Measurements from ENCODE around the gene CPNE7. TPM values are rescaled to one million over a fixed set of nuclear protein-coding genes. Genes with fewer than 3 reads are reported as not detected.
"Not testable (repeated sequence)": the region's sequence is repeated elsewhere in the genome, so short reads cannot be mapped to it uniquely, and the experiment has no call there.

CPNE7 gene
- total RNA-seq, 1 experiment from 2014 or later = 3.7 TPM

DNA sequence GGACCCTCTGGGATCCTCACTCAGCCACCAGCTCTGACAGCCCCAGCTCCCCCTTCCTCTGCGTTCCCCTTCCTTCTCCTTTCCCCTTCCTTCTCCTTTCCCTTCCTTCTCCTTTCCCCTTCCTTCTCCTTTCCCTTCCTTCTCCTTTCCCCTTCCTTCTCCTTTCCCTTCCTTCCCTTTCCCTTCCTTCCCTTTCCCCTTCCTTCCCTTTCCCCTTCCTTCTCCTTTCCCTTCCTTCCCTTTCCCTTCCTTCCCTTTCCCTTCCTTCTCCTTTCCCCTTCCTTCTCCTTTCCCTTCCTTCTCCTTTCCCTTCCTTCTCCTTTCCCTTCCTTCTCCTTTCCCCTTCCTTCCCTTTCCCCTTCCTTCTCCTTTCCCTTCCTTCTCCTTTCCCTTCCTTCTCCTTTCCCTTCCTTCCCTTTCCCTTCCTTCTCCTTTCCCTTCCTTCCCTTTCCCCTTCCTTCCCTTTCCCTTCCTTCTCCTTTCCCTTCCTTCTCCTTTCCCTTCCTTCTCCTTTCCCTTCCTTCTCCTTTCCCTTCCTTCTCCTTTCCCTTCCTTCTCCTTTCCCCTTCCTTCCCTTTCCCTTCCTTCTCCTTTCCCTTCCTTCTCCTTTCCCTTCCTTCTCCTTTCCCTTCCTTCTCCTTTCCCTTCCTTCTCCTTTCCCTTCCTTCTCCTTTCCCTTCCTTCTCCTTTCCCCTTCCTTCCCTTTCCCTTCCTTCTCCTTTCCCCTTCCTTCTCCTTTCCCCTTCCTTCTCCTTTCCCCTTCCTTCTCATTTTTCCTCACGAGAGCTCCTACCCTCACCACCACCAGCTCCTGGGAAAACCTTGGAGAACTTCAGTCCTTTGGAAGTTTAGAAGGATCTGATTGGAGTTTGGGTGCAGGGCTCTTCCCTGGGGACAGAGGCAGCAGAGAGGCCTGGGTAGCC, 59.2 kb downstream of the CPNE7 start:
- H3K4me1 ChIP-seq (ENCODE audit: low read length); H3K9me2 ChIP-seq (replicated peaks; ENCODE audit: insufficient read depth, low read length); H3K27me3 ChIP-seq (ENCODE audit: low read length); H3K9ac ChIP-seq (ENCODE audit: low read length); H3K4me3 ChIP-seq (ENCODE audit: low read length); H3K27ac ChIP-seq (ENCODE audit: low read length); H3K4me2 ChIP-seq (ENCODE audit: low read depth, low read length, poor library complexity, severe bottlenecking); H3K79me2 ChIP-seq (ENCODE audit: low read length); H2AFZ ChIP-seq (ENCODE audit: low read length); DNase-seq; H3K9me3 ChIP-seq (ENCODE audit: low read length); H3K36me3 ChIP-seq (ENCODE audit: insufficient read depth, low read length); H4K20me1 ChIP-seq (ENCODE audit: insufficient read depth, low read depth, low read length): not testable (repeated sequence)

DNA sequence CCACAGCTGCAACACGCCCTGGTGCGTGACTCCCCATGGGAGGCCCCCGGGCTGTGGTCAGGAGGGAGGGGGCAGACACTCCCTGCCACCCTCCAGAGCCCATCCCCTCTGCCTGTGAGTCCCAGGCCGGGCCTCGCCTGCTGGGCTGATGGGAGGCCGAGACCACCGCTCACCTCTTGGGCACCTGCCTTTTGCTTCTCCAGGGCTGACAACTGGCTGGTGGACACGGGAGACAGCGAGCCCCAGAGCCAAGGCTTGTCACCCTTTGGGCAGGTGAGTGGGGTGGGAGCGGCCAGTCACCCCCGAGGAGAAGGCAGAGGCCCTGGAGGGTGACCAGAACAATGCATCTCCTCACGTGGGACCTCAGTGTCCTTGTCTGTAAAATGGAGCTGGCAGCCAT, 61.1 kb downstream of the CPNE7 start:
- Histone ChIP-seq H3K27me3 (ENCODE audit: low read length) (no peaks in the 10 kb centered on the region), H3K36me3 (ENCODE audit: insufficient read depth, low read length) (no peaks in the 10 kb centered on the region), H3K9me3 (ENCODE audit: low read length) (no peaks in the 10 kb centered on the region), H3K9ac (ENCODE audit: low read length) (no peak overlapping the region), H3K27ac (ENCODE audit: low read length) (no peak overlapping the region), H3K79me2 (ENCODE audit: low read length) (no peaks in the 10 kb centered on the region), H3K9me2 (replicated peaks; ENCODE audit: insufficient read depth, low read length) (no peaks in the 10 kb centered on the region), H2AFZ (ENCODE audit: low read length) (no peak overlapping the region), H3K4me2 (ENCODE audit: low read depth, low read length, poor library complexity, severe bottlenecking) (no peak overlapping the region), H3K4me1 (ENCODE audit: low read length) (no peaks in the 10 kb centered on the region), H3K4me3 (ENCODE audit: low read length) (no peak overlapping the region), H4K20me1 (ENCODE audit: insufficient read depth, low read depth, low read length) (0 out of 2 replicates have a peak, but pooled peaks cover 2% of the 10 kb centered on the region)
- no peak for DNase-seq

DNA sequence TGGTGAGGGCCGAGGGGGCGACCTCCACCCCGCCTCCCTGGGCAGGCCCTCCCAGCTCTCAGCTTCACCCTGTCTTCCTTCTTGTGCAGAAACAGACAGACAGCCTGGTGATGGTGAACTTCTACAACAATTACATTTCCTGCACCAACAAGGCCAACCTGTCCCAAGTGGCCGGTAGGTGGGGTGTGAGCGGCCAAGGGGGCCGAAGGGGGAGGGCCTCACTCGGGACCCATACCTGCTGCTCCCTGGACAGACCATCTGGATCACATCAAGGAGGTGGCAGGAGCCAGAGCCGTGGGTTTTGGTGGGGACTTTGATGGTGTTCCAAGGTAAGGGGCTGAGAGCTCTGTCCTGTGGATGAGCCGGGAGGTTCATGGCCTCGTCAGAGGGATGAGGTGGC, 61.8 kb downstream of the CPNE7 start:
- no peaks in the 10 kb centered on the region for H3K27me3 ChIP-seq (ENCODE audit: low read length)
- no peaks in the 10 kb centered on the region for H3K36me3 ChIP-seq (ENCODE audit: insufficient read depth, low read length)
- H3K9me3 ChIP-seq (ENCODE audit: low read length) = no peaks in the 10 kb centered on the region
- H3K9me2 ChIP-seq (replicated peaks; ENCODE audit: insufficient read depth, low read length) = no peaks in the 10 kb centered on the region
- no peak overlapping the region for H3K4me3 ChIP-seq (ENCODE audit: low read length)
- H3K4me2 ChIP-seq (ENCODE audit: low read depth, low read length, poor library complexity, severe bottlenecking) = no peak overlapping the region
- DNase-seq = peak; percentile 53
- no peak overlapping the region for H3K9ac ChIP-seq (ENCODE audit: low read length)
- no peaks in the 10 kb centered on the region for H3K79me2 ChIP-seq (ENCODE audit: low read length)
- no peak overlapping the region for H3K27ac ChIP-seq (ENCODE audit: low read length)
- H3K4me1 ChIP-seq (ENCODE audit: low read length) = no peaks in the 10 kb centered on the region
- 0 out of 2 replicates have a peak, but pooled peaks cover 4% of the 10 kb centered on the region for H4K20me1 ChIP-seq (ENCODE audit: insufficient read depth, low read depth, low read length)
- no peak overlapping the region for H2AFZ ChIP-seq (ENCODE audit: low read length)

- 0 out of 2 replicates have a peak, but pooled peaks cover 4% of the 10 kb centered on the region for H4K20me1 ChIP-seq (ENCODE audit: insufficient read depth, low read depth, low read length)
These were observed 62.9 kb downstream of the CPNE7 start for GRCh38 chr16:89638455-89638854.

DNA sequence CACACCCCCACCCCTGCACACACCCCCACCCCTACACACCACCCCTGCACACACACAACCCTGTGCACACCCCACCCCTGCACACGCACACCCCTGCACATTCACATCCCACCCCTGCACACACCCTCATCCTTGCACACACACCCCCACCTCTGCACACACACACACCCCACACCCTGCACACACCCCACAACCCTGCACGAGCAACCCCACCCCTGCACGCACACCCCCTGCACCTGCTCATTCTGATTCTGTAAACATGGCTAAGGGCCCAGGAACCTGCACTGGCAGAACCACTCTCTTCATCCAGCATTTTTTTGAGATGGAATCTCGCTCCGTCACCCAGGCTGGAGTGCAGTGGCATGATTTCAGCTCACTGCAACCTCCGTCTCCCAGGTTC, 63.8 kb downstream of the CPNE7 start:
- Histone ChIP-seq H3K4me1 (ENCODE audit: low read length) (no peaks in the 10 kb centered on the region), H3K79me2 (ENCODE audit: low read length) (no peaks in the 10 kb centered on the region)

More at GRCh38 chr16:89638455-89638854, 62.9 kb downstream of the CPNE7 start:
- Histone ChIP-seq H3K4me1 (ENCODE audit: low read length) (no peaks in the 10 kb centered on the region), H2AFZ (ENCODE audit: low read length) (no peak overlapping the region), H3K9me3 (ENCODE audit: low read length) (no peaks in the 10 kb centered on the region), H3K36me3 (ENCODE audit: insufficient read depth, low read length) (no peaks in the 10 kb centered on the region), H3K4me2 (ENCODE audit: low read depth, low read length, poor library complexity, severe bottlenecking) (no peak overlapping the region), H3K27ac (ENCODE audit: low read length) (no peak overlapping the region), H3K4me3 (ENCODE audit: low read length) (no peak overlapping the region), H3K79me2 (ENCODE audit: low read length) (no peaks in the 10 kb centered on the region), H3K9ac (ENCODE audit: low read length) (no peak overlapping the region), H3K9me2 (replicated peaks; ENCODE audit: insufficient read depth, low read length) (no peaks in the 10 kb centered on the region), H3K27me3 (ENCODE audit: low read length) (no peaks in the 10 kb centered on the region)
- no peak for DNase-seq

DNA sequence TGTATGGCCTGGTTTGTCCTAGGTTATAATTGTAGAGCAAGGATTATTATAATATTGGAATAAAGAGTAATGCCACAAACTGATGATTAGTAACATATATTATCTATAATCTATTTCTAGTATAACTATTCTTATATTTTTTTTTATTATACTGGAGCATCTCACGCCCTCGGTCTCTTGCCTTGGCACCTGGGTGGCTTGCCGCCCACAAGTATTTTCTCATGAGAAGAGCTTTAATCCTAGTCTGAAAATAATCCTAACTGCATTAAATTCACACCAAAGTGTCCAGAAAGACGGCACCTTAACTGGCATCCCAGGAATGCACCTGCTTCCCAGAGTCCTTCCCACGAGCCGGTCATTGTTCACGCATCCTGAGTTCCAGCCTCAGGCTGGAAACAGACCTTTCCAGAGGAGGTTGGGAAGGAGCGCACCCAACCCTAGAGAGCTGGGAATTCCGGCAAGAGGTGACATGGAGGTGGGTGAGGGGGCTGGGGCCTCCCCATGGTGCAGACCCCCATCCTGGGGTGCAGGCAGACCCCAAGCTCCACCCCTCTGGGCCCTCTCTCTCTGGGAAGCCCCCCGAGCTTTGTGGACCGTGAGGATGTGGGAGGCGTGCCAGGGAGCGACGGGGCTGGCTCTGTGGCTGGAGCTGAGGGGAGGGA, 66.0 kb downstream of the CPNE7 start:
- no peak for DNase-seq
- H3K79me2 ChIP-seq (ENCODE audit: low read length) = no peaks in the 10 kb centered on the region
- H3K9me3 ChIP-seq (ENCODE audit: low read length) = no peaks in the 10 kb centered on the region
- no peaks in the 10 kb centered on the region for H3K4me1 ChIP-seq (ENCODE audit: low read length)
- no peaks in the 10 kb centered on the region for H3K27me3 ChIP-seq (ENCODE audit: low read length)
- H3K27ac ChIP-seq (ENCODE audit: low read length) = no peak overlapping the region
- H3K36me3 ChIP-seq (ENCODE audit: insufficient read depth, low read length) = no peaks in the 10 kb centered on the region
- H3K9ac ChIP-seq (ENCODE audit: low read length) = no peak overlapping the region
- no peak overlapping the region for H2AFZ ChIP-seq (ENCODE audit: low read length)
- H4K20me1 ChIP-seq (ENCODE audit: insufficient read depth, low read depth, low read length) = peaks cover 7% of the 10 kb centered on the region; the same call in 1 of the 2 replicates
- H3K9me2 ChIP-seq (replicated peaks; ENCODE audit: insufficient read depth, low read length) = no peaks in the 10 kb centered on the region
- no peak overlapping the region for H3K4me3 ChIP-seq (ENCODE audit: low read length)
- H3K4me2 ChIP-seq (ENCODE audit: low read depth, low read length, poor library complexity, severe bottlenecking) = no peak overlapping the region

More for the DNA sequence above, 63.8 kb downstream of the CPNE7 start:
- H3K36me3 ChIP-seq (ENCODE audit: insufficient read depth, low read length) = no peaks in the 10 kb centered on the region
- H3K4me3 ChIP-seq (ENCODE audit: low read length) = no peak overlapping the region
- H3K9ac ChIP-seq (ENCODE audit: low read length) = no peak overlapping the region
- no peaks in the 10 kb centered on the region for H3K27me3 ChIP-seq (ENCODE audit: low read length)
- DNase-seq = no peak
- no peak overlapping the region for H2AFZ ChIP-seq (ENCODE audit: low read length)
- H3K9me3 ChIP-seq (ENCODE audit: low read length) = no peaks in the 10 kb centered on the region
- H3K9me2 ChIP-seq (replicated peaks; ENCODE audit: insufficient read depth, low read length) = no peaks in the 10 kb centered on the region
- no peak overlapping the region for H3K27ac ChIP-seq (ENCODE audit: low read length)
- H3K4me2 ChIP-seq (ENCODE audit: low read depth, low read length, poor library complexity, severe bottlenecking) = no peak overlapping the region
- H4K20me1 ChIP-seq (ENCODE audit: insufficient read depth, low read depth, low read length) = 0 out of 2 replicates have a peak, but pooled peaks cover 7% of the 10 kb centered on the region

DNA sequence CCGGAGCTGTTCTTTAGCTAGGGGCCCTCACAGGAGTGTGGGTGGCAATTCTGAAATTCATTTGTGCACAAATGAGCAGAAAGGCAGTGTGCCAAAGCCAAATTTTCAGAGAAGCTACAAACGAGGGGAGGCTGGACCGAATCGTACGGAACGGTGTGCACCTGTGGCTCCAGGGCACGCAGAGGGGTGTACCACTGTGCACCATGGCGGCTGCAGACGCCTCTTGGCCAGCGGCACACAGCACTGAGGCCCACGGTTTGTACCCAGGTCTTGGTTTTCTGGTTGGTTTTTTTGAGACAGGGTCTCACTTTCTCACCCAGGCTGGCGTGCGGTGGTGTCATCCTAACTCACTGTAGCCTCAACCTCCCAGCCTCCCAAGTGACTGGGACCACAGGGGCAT, 67.0 kb downstream of the CPNE7 start:
- Histone ChIP-seq H3K9ac (ENCODE audit: low read length) (no peak overlapping the region), H3K79me2 (ENCODE audit: low read length) (no peaks in the 10 kb centered on the region), H3K9me2 (replicated peaks; ENCODE audit: insufficient read depth, low read length) (no peaks in the 10 kb centered on the region), H3K4me3 (ENCODE audit: low read length) (no peak overlapping the region), H4K20me1 (ENCODE audit: insufficient read depth, low read depth, low read length) (peaks cover 7% of the 10 kb centered on the region; the same call in 1 of the 2 replicates), H3K36me3 (ENCODE audit: insufficient read depth, low read length) (no peaks in the 10 kb centered on the region), H3K27me3 (ENCODE audit: low read length) (no peaks in the 10 kb centered on the region), H3K27ac (ENCODE audit: low read length) (no peak overlapping the region), H3K4me2 (ENCODE audit: low read depth, low read length, poor library complexity, severe bottlenecking) (no peak overlapping the region), H3K4me1 (ENCODE audit: low read length) (no peaks in the 10 kb centered on the region), H3K9me3 (ENCODE audit: low read length) (no peaks in the 10 kb centered on the region), H2AFZ (ENCODE audit: low read length) (no peak overlapping the region)
- no peak for DNase-seq

GRCh38 chr16:89643769-89644300, 68.3 kb downstream of the CPNE7 start:
- Histone ChIP-seq H3K9me2 (replicated peaks; ENCODE audit: insufficient read depth, low read length) (no peaks in the 10 kb centered on the region), H3K9ac (ENCODE audit: low read length) (no peak overlapping the region), H3K4me1 (ENCODE audit: low read length) (no peaks in the 10 kb centered on the region)

More at GRCh38 chr16:89643769-89644300, 68.3 kb downstream of the CPNE7 start:
- Histone ChIP-seq H3K27ac (ENCODE audit: low read length) (no peak overlapping the region), H3K27me3 (ENCODE audit: low read length) (no peaks in the 10 kb centered on the region), H2AFZ (ENCODE audit: low read length) (no peak overlapping the region), H3K36me3 (ENCODE audit: insufficient read depth, low read length) (no peaks in the 10 kb centered on the region), H3K4me3 (ENCODE audit: low read length) (no peak overlapping the region), H3K4me2 (ENCODE audit: low read depth, low read length, poor library complexity, severe bottlenecking) (no peak overlapping the region), H4K20me1 (ENCODE audit: insufficient read depth, low read depth, low read length) (peaks cover 7% of the 10 kb centered on the region; the same call in 1 of the 2 replicates), H3K79me2 (ENCODE audit: low read length) (no peaks in the 10 kb centered on the region), H3K9me3 (ENCODE audit: low read length) (no peaks in the 10 kb centered on the region)
- peak; percentile 57 for DNase-seq
